GM19328 (cell line): ENCODE results near the gene ADAP2.
A peak's percentile ranks its signal among the peaks of the same experiment; 100 is the strongest.
"Not testable (repeated sequence)": the region's sequence is repeated elsewhere in the genome, so short reads cannot be mapped to it uniquely, and the experiment has no call there.

Experiments used
- ATAC-seq: cut with Tn5 transposase; IDR thresholded peaks from one replicate; pipeline ENCODE4 v1.9.1; 2021; ENCODE audit warnings: mild to moderate bottlenecking, moderate library complexity; ENCODE audit not compliant: unreplicated experiment

ADAP2 gene

DNA sequence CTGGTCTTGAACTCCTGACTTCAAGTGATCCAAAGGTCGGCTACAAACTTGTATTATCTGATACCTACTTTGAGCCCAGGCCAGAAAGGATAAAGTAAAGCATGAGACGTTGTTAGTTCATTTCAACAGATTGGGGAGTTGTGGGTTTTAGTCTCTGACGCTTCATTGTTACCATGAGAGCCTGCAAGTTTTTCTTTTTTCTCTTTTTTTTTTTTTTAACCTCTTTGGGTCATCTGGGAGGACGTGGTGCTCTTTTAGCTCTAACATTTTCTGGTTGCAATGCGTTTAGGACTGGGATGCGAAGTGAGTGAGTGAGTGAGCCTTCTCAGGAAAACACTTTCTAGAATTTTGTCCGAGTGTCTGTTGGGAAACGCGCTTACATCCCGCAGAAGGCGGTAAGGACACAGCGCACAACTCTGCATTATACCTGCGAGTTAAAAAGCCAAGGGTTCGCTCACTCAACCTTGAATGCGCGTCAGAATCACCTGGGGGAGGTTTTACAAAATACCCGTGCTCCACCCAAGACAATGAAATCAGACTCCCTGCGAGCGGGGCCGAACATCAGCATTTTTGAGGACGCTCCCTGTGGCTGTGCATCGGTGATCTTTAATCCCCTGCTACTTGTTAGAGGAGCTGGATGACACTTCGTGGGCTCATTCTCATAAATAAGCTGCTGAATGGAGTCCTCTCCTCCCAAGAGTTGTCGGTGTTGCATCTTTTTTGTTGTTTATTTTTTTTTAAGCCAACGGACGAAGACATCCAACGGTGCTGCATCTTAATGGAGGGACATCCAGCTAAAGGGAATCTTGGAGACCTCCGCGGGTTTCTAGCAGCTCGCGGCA lies 48.5 kb downstream of the ADAP2 start:
- ATAC-seq, result no peak

DNA sequence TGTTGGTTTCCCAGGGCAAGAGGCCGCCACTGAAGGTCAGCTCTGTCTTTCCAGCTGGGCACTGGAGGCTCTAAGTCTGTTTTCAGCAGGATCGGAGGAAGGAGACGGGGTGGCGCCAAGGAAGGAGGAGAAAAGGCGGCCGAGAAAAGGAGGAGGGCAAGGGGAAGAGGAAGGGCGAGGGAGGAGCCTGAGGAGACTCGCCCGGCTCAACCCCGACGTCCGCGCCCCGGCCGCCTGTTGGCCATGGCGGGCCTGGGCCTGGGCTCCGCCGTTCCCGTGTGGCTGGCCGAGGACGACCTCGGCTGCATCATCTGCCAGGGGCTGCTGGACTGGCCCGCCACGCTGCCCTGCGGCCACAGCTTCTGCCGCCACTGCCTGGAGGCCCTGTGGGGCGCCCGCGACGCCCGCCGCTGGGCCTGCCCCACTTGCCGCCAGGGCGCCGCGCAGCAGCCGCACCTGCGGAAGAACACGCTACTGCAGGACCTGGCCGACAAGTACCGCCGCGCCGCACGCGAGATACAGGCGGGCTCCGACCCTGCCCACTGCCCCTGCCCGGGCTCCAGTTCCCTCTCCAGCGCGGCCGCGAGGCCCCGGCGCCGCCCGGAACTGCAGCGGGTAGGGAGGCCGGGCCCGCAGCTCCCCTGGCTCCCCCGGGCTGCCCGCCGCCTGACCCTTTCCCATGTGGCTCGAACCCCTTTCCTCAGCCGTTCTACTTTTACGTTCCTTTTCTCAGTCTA lies 49.3 kb downstream of the ADAP2 start, which contains the start of gene RNF135:
RNF135 (plus strand) TSS at position 209 of the 737 bp plus-strand sequence; CDS start at position 244, 35 bp downstream.
- peak; percentile 55 for ATAC-seq

DNA sequence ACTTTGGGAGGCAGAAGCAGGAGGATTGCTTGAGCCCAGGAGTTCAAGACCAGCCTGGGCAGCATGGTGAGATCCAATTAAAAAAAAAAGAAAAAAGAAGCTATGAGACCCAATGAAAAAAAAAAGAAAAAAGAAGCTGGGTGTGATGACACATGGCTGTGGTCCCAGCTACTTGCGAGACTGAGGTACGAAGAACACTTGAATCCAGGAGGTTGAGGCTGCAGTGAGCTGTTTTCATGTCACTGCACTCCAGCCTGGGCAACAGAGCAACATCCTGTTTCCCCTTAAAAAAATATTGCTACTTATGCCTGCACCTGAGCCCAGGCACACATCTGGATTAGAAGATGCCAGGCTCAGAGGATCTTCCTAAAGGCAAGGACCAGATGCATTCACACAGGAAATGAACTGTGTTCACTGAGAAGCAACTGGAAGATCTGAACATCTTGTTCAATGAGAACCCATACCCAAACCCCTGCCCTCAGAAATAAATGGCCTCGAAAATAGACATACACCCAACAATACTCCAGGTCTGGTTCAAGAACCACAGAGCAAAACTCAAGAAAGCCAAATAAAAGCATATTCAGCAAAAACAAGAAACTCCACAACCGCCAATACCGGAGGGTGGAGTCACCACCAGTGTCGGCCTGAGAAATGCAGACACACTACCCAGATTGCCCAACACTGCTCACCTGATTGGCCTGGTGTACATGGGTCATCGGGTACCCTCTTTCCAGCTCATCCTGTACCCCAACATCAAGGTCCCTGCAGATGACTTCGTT lies 53.5 kb downstream of the ADAP2 start:
- ATAC-seq, result no peak

DNA sequence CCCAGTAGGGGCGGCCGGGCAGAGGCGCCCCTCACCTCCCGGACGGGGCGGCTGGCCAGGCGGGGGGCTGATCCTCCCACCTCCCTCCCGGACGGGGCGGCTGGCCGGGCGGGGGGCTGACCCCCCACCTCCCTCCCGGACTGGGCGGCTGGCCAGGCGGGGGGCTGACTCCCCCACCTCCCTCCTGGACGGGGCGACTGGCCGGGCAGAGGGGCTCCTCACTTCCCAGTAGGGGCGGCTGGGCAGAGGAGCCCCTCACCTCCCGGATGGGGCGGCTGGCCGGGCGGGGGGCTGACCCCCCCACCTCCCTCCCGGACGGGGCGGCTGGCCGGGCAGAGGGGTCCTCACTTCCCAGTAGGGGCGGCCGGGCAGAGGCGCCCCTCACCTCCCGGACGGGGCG lies 58.2 kb downstream of the ADAP2 start:
- ATAC-seq, result not testable (repeated sequence)

DNA sequence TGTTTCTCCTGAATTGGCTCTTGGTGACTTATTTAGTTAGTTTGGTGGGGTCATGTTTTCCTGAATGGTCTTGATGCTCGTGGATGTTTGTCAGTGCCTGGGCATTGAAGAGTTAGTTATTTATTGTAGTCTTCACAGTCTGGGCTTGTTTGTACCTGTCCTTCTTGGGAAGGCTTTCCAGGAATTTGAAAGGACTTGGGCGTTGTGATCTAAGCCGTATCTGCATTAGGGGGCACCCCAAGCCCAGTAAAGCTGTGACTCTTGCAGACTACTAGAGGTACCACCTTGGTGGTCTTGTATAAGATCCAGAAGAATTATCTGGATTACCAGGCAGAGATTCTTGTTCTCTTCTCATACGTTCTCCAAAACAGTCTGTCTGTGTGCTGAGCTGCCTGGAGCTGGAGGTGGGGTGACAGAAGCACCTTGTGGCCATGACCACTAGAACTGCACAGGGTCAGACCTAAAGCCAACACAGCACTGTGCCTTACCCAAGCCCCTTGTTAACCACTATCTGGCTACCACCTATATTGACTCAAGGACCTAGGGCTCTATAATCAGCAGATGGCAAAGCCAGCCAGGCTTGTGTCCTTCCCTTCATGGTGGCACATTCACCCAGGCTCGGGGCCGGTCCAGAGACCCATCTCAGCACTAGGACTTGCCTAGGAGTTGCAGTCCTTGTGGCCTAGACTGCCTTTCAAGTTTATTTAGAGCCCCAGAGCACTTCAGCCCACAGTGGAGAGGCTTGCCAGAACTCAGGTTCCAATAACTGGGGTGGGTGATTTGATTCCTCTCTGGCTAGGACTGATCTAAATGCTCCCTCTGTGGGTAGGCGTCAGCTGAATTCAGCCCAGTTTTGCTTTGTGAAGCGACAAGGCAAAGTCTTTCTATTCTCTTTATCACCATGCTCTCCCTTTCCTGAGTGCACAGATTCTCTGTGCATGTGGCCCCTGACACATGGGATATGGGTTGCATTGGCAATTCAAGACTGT lies 60.1 kb downstream of the ADAP2 start:
- no peak for ATAC-seq

DNA sequence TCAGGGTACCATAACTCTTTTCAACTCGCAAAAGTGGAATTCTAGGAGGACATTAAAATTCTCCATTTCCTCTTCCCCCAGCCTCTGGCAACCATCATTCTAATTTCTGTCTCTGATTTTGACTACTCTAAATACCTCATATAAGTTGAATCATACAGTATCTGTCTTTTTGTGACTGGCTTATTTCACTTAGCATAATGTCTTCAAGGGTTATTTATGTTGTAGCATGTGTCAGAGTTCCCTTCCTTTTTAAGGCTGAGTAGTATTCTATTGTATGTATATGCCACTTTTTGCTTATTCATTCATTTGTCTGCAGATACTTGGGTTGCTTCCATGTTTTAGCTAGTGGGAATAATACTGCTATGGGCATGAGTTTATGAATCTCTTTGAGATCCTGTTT lies 61.1 kb downstream of the ADAP2 start:
- no peak for ATAC-seq

DNA sequence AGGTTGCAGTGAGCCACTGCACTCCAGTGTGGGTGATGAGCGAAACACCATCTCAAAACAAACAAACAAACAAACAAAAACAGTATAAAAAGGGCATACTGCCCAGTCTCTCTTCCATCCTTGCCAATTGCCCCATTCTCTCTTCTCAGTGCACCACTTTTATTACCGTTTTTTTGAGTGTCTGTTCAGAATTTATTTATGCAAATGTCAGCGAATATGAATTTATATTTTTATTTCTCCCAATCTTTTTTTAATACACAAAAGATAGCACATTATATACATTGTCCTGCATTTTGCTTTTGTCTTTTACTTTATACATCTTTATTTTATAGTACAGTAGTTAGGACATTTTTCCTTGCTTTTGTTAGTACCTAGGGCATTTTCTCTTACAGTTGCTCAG lies 68.7 kb downstream of the ADAP2 start:
- ATAC-seq, result no peak

DNA sequence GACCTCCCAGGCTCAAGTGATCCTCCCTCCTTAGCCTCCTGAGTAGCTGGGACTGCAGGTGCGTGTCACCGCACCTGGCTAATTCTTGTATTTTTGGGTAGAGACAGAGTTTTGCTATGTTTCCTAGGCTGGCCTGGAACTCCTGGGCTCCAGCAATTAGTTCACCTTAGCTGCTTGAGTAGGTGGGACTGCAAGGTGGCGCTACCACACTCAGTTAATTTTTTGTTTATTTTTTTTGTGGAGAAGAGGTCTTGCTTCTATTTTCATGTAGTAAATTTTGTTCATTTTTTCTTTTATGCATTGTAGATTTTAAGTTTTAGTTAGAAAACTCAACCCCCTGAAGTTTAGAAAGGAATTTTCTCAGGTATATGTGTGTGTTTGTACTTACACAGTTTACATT lies 70.8 kb downstream of the ADAP2 start:
- no peak for ATAC-seq

DNA sequence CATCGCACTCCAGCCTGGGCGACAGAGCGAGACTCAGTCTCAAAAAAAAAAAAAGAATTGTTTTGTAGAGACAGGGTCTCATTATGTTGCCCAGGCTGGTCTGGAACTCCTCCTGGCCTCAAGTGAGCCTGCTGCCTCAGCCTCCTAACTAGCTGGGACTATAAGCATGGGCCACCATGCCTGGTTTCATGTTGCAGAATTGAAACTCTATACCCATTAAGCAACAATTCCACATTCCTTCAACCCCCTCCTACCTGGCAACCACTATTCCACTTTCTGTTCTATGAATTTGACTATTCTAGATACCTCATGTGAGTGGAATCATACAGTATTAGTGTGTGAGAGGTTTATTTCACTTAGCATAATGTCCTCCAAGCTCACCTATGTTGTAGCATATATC lies 73.6 kb downstream of the ADAP2 start:
- no peak for ATAC-seq

DNA sequence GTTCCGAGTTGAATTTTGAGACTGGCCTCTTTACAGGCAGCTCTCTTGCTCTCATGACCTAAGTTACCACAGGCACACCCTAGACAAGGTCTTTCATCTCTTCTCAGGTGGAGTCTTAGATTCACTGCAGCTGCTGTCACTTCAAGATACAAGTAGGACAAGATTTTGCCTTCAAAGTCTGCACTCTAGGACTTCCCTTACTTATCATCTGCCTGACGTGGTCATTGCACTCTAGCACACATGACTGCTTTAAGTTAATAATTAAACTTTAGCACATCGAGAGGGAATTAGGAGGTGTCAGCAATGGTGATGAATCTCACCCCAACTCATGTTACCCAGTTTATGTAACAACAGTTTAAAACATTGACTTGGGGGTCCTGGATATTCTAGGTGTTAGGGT lies 74.7 kb downstream of the ADAP2 start:
- no peak for ATAC-seq

DNA sequence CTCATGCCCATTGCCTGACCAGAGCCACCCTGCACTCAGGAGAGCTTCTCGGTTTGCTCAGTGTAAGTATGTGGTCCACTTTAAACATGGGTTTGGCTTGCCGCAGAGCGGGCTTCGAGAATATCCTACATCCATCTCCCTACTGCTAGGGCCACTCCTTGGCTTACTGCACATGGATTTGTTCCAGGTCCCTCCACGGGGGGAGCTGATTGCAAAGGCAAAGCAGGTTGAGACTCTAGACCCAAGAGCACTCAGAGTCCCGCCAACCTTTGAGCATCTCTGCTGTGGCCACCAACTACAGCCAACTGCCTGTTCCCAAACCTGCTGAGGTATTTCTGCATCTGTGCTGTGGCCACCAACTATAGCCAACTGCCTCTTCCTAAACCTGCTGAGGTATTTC lies 75.5 kb downstream of the ADAP2 start:
- ATAC-seq, result no peak

DNA sequence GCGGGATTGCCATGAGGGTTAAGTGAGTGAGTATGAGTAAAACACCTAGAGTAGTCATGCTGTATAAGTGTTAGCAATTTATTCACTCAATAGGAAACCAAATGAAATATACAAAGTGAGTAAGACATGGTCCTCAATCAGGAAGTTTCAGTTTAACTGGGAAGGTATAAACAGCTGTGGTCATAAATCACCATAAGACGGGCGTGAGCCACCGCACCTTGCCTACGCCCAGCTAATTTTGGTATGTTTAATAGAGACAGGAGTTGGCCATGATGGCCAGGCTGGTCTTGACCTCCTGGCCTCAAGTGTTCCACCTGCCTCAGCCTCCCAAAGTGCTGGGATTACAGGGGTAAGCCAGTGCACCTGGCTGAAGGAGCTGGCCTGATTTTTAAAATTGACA lies 76.1 kb downstream of the ADAP2 start:
- no peak for ATAC-seq

DNA sequence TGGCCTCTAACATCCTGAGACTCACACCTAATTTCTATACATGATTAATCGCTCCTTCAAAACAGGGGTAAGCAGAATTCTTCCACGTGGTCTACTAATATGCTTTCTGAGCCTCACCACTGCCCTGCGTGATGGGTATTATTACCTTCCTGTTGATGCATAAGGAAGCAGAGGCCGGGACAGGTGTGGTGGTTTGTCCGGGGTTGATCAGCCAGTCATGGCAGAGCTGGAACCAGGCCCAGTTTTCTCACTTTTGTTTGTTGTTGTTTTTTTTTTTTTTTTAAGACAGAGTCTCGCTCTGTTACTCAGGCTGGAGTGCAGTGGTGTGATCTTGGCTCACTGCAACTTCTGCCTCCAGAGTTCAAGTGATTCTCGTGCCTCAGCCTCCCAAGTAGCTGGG lies 80.3 kb downstream of the ADAP2 start:
- no peak for ATAC-seq

DNA sequence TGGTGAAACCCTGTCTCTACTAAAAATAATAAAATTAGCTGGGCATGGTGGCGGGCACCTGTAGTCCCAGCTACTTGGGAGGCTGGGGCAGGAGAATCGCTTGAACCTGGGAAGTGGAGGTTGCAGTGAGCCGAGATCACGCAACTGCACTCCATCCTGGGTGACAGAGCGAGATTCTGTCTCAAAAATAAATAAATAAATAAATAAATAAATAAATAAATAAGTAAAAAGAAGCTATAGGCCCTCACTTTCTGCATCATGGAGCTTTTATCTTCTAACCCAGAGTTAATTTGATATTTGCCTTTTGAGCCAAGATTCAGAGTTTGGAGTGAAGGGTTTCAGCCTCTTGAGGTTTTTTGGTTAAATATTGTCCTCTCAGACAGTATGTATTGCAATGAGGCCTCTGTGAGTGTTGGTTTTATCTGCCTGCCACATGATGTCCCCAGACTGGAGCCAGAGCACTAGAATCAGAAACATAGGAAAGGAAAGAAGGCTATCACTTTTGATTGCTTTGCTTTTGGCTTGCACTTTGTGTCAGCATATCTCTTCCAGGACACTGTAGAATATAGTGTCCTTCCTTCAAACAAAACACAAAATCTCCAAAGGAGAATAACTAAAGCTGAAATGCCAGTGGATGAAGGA lies 81.6 kb downstream of the ADAP2 start:
- ATAC-seq, result no peak

DNA sequence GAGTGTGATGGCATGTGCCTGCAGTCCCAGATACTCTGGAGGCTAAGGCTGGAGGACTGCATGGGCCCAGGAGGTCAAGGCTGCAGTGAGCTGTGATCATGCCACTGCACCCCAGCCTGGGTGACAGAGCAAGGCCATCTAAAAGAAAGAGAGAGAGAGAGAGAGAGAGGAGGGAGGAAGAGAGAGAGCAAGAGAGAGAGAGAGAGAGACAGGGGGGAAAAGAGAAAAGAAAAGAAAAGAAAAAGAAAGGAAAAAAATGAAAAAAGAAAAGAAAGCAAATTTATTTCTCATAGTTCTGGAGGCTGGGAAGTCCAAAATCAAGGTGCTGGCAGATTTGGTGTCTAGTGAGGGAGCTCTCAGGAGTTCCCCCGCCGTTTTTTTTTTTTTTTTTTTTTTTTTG lies 82.4 kb downstream of the ADAP2 start:
- no peak for ATAC-seq

DNA sequence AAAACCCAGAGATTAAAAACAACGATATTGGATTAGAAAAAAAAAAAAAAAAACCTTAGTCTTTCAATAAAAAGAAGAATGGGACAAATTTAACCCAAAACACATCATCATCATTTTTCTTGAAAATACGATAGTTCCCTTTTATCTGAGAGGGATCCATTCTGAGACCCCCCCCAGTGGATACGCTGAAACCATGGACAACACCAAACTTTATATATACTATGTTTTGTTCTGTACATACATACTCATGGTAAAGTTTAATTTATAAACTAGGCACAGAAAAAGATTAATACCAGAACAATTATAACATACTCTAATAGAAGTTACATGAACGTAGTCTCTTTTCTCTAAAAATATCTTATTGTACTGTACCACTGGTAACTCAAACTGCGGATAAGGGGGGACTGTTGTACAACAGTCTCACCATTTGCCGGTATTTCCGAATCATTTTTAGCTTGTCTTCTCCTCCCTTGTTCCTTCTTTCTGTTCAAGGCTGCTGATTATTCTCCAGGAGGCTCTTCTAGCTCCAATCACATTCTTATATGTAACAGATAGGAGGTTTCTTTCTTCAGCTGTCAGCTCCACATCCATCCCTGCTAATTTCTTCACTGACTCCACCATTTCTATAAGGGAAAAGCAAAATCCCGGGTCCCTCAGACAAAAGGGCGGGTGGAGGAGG lies 86.1 kb downstream of the ADAP2 start:
- no peak for ATAC-seq

DNA sequence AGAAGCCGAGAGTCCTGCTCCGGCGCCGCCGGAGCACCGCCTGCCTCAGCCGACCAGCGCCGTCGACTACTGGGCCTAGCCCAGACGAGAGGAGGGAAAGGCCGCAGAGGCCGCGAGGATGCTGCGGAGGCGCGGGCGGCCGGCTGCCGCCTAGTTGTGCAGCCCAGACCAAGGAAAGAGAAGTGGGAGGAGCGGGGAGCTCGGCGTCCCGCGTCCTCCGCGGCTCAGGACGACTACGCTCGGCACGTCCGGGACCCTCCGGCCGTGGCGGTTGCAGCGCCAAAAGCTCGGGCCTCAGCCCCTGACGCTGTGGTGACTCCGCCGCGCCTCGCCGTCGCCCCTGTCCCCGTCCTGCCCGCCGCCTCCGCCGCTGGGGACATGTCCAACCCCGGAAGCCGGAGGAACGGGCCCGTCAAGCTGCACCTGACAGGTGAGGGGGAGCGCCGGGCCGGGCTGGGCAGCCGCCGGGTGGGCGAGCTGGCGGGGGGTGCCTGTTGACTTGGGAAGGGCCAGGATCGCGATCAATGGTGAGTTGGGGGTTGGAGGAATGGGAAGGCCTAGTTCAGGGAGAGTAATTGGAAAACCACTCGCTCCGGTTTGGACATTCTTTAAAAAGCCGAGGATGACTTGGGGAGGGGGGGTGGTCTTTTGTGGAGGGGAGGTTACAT lies 86.8 kb downstream of the ADAP2 start:
- peak; percentile 55 for ATAC-seq
